GM19351 (cell line): ENCODE measurements around the gene COL6A1.

Experiments used
- ATAC-seq: cut with Tn5 transposase; IDR thresholded peaks from one replicate; pipeline ENCODE4 v1.9.1; 2021; ENCODE audit warnings: mild to moderate bottlenecking, moderate library complexity; ENCODE audit not compliant: unreplicated experiment

Gene COL6A1

DNA sequence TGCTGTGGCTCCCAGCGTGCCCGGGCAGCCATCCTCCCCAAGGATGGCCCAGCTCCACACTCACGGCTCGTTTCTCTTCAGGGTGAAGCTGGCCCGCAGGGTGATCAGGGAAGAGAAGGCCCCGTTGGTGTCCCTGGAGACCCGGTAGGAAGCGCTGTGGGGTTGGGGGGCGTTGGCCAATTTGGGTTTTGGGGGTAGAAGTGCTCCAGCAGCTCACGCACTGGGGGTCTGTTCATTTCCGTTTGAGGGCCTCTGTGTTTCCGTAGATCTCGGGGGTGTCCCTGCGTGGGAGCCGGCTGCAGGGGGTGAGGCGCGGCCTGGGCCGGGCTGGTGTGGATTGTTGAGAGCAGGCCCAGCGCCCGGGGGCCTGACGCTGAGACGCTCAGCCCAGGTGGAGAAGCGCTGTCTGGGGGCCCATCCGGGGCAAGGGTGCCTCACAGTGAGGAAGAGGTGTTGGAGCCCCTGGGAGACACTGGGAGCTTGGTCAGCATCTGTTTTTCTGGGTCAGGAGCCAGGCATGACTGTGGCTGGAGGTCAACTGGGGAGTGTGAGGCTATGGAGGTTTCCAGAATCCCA is 12.6 kb downstream of the COL6A1 start:
- ATAC-seq, result no peak

DNA sequence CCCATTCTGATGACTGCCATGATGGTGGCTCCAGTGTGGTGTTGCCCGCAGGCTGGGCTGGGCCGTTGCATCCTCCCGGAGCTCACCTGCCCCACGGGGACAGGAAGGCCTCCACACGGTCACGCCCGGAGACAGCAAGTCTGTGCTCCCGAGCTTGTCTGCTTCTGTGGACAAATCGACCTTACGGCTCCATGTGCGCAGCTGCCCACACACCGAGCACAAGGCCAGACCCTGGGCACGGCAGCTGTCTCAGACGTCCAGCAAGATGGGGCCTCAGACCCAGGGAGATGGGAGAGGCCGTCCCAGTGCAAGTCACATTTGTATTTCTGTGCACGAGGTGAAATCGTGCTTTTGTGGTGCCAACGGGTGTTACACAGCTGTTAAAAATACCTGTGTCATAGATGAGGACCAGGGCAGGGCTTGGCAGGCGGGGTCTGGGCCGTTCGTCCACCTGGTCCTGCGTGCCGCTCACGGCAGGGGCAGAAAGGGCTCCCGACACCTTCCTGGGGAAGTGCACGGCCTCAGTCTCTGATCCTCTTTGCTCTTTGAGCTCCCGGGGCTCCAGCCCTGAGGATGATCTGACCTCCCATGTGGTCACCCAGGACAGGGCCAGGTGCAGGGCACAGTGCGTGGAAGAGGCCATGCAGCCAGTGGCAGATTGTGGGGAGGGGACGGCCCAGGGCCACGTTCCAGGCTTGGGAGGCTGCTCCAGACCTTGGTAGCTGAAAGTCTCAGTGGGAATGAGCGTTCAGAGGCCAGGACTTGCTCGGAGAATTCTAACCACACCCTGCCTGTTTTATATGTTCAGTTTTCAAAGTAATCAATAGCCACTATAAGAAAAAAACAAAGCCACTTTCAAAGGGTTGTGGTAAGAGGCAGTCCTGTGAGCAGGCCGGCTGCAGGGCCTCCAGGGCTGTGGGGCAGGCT is 13.5 kb downstream of the COL6A1 start:
- ATAC-seq, result no peak

DNA sequence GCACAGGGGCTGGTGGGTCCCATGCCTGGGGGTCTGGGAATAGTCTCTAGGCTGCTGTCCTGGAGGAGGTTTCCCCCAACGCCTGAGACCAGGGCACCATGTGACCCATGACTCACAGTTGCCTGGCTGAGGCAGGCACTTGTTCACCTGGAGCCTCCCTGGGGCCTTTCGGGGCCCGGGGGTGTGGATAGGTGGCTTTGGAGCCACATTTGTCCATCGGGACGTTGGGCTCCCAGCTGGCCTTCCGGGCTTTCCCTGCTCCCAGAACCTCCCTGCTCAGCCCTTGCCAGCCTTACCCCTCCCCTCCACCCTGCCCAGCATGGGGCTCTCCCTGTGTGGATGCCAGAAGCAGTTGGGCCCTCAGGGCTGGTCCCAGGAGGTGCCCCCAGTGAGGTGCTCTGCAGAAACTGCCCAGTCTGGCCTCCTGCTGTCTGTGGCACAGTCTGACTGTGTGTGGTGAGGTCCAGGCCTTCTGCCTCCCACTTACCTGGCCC is 14.2 kb downstream of the COL6A1 start:
- no peak for ATAC-seq

DNA sequence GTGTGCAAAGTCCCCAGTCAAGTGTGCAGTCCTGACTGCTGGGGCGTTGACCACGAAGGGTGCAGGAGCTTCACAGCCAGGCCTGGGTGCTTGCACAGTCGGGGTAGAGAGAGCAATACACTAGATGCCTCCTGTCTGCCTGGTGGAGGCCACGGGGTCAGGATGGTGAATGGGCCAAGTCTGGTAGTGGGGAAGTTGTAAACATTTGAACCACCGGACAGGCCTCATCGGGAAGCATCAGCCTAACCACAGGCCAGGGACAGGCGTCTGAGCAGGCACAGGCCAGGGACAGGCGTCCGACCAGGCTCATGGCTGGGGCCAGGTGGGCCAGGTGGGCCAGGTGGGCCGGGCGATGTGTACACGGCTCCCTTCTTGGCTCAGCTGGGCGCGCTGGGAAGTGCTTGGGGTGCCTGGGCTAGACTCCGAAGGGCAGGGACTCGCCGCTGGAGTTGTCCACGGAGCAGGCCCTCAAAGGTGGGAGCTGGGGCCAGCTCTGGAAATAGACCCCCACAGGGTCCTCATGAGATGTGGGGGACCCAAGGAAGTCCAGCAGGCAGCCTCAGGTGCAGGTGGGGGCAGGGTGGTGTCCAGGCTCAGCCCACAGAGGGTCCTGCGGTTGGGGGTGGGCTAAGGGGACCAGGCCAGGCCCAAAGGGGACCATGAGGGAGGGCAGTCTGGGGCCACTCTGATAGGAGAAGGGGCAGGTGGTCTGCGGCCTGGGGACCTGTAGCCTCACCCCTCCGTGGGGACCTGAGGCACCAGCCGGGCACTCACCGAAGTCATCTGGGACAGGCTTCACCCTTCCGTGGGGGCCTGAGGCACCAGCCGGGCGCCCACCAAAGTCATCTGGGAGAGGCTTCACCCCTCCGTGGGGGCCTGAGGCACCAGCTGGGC is 15.0 kb downstream of the COL6A1 start:
- no peak for ATAC-seq

DNA sequence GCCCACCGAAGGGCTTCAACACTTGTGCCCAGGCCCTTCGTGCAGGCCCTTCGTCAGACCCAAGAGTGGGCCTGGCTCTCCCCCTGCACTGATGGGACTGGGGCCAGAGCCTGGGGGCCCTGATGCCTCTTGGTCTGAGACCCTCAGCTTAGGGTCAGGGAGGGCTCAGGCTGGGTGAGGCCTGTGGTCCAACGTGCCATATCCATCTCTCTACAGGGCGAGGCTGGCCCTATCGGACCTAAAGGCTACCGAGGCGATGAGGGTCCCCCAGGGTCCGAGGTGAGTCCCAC is 15.6 kb downstream of the COL6A1 start:
- ATAC-seq, result no peak

DNA sequence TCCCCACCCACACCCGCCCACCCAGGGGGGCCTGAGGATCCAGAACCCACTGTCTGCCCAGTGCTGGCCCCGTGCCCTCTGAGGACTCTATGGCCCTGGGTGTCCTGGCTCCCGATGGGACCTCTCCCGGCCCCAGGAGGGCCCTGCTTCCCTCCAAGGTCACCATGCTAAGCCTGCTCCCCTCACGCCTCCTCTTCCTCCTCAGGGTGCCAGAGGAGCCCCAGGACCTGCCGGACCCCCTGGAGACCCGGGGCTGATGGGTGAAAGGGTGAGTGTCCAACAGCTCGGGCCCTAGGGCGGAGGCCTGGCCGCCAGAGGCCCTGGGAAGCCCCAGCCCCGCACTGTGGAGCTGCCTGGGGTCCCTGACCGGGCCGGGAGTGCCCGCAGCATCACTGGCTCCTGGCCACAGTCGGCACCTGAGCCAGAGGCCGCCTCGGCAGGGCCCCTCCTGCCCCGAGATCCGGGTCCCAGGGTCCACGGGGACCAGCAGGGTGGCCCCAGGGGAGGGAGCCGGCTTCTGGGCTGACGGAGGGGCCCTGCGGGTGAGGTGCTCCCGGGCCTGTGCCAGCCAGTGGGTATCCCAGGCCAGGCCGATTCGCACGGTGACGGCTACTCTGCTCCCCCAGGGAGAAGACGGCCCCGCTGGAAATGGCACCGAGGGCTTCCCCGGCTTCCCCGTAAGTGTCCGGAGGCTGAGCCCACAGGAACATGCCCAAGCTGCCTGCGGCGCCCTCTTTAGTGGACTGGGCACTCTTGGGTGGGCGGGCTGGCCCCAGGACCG is 16.1 kb downstream of the COL6A1 start:
- no peak for ATAC-seq

DNA sequence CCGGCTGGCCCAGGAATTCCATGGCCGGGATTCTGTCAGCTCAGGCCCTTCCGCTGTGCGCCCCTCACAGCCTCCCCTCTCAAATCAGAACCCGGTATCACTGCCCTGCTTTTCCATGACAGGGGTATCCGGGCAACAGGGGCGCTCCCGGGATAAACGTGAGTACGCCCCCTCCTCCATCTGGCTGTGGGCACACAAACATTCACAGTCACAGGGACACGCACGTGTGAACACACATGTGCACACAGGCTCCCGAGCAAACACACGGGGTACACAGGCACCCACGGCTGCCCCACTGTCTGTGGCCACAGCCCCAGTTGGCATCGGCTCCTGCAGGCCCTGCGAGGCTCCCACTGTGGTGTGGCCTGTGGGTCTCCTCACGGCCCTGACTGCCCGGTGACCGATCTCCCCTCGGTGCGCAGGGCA is 16.7 kb downstream of the COL6A1 start:
- no peak for ATAC-seq

DNA sequence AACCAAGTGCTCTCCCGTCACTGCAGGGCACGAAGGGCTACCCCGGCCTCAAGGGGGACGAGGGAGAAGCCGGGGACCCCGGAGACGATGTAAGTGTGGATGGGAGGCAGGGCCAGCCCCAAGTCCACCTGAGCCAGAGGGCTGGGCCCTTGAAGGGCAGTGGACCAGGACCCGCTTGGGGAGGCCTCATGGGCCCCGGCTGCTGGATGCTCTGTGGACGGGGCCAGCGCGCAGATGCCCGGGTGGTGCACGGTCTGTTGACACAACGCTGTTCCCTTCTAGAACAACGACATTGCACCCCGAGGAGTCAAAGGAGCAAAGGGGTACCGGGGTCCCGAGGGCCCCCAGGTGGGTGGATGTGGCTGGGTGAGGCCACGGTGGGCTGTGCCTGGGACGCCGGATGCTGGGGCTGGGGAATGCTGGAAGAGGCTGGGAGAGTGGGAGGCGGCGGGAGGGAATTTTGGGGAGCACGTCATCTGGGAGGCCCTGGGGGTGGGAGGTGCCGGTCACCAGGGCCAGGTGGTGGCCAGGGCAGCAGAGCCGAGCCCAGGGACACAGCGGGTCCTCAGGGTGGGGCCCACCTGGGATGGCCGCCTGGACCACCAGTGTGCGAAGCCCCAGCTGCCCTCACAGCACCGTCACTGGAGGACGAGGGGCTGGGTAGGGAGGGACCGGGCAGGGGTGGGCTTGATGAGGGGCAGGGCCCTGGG is 17.5 kb downstream of the COL6A1 start:
- ATAC-seq, result no peak

DNA sequence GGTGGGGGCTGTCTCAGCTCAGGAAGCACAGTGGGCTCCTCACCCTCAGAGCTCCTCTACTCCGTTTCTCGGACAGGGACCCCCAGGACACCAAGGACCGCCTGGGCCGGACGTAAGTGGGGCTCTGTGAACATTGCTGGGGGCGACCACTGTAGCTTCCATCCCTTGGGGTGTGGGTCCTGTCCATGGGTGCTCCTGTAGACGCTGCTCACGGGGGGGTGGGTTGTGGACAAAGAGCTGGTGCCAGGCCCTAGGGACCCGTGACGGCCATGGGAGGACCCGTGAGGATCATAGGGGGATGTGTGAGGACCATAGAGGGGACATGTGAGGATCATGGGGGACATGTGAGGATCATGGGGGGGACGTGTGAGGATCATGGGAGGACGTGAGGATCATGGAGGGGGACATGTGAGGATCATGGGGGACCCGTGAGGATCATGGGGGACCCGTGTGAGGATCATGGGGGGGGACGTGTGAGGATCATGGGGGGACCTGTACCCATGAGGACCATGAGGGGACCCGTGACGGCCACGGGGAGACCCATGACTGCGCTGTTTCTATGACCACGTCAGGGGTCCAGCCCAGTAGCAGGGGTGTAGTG is 18.1 kb downstream of the COL6A1 start:
- no peak for ATAC-seq

DNA sequence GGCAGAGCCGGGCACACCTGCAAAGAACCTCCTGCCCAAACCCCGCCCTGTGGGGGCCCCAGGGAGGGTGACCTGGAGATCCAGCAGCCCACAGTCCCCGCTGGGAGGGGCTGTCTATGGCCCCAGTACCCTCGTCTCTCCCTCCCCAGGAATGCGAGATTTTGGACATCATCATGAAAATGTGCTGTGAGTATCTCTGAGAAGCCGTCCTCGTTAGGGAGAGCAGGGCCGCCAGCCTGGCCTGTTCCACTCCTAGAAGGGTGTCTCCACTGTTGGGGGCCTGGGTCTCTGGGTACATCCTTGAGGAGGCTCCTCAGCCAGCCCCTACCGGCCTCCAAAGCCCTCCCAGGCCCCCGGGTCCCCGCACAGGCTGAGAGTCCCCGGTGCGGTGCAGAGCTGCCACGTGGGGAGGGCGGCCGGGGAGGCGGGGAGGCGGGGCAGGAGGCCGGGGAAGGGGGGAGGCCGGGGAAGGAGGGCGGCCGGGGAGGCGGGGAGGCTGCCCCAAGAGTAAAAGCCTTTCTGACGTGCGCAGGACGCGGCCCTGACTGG is 18.7 kb downstream of the COL6A1 start:
- ATAC-seq, result no peak

DNA sequence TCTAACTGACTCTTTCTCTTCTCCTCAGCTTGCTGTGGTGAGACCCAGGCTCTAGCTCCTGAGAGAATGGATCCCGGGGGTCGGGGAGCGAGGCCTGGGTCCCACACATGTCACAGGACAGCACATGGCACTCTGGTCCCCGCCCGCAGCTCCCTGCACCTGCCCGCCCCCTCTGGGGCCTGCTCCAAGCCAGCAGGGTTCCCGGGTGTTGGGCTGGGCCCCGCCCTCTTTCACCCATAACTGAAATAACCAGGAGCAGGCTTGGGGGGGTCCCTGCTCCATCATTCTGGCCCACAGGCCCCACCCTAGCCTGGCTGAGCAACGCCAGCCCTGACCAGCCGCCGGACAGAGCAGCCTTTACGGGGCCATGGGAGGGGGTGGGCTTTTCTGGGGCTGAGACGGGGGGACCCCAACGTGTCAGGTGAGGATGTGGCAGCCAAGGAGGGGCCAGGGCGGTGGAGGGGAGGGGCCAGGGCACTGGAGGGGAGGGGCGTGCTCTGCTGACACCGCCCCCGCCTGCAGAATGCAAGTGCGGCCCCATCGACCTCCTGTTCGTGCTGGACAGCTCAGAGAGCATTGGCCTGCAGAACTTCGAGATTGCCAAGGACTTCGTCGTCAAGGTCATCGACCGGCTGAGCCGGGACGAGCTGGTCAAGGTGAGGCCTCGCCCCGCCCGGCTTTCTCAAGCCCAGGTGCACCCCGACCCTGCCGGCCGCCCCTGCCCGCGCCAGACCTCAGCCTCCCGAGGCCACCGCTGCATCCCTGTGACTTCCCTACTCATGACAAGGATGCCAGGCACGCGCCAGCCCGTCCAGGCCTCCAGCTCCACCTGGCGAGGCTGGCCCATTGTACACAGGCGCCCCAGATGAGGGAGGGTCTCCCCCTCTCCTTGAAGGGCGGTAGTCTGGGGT is 19.4 kb downstream of the COL6A1 start:
- ATAC-seq, result no peak

DNA sequence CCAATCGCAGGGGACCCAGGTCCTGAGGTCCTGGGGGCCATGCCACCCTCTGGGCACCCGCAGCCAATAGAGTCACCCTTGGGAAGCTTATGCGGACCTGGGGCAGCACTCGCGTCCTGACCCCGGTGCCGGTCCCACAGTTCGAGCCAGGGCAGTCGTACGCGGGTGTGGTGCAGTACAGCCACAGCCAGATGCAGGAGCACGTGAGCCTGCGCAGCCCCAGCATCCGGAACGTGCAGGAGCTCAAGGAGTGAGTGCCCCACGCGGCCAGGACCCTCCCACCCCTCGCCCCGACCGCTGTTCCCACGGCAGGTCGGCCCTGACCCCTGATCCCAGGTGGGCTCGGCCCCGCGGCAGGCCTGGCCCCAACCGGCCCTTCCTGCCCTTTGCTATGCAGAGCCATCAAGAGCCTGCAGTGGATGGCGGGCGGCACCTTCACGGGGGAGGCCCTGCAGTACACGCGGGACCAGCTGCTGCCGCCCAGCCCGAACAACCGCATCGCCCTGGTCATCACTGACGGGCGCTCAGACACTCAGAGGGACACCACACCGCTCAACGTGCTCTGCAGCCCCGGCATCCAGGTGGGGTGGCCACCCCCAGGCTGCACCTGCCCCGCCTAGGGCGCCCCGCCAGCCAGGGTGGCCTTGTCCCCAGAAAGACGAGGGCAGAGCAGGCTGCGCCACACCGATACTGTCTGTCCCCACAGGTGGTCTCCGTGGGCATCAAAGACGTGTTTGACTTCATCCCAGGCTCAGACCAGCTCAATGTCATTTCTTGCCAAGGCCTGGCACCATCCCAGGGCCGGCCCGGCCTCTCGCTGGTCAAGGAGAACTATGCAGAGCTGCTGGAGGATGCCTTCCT is 20.5 kb downstream of the COL6A1 start:
- ATAC-seq, result no peak

DNA sequence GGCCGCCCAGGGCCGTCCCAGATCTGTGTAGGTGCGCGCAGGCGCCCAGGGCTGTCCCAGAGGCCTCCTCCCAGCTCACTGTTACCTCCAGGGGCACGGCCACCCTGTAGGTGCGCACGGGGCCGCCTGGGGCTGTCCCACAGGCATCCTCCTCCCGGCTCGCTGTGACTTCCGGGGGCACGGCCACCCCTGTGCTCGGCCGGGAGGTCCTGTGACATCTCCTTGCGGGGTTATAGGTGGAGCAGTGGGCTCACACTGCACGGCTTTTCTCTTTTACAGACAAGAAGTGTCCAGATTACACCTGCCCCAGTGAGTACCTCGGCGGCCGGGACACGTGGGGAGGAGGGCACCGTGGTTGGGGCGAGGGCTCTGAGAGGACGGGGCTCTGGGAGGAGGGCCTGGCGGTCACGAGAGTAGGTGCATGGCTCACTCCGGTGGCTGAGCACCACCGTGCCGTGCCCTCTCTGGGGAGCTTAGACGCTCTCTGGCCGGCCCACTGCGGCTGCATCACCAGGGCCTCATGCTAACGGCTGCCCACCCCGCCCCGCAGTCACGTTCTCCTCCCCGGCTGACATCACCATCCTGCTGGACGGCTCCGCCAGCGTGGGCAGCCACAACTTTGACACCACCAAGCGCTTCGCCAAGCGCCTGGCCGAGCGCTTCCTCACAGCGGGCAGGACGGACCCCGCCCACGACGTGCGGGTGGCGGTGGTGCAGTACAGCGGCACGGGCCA is 21.4 kb downstream of the COL6A1 start:
- no peak for ATAC-seq

DNA sequence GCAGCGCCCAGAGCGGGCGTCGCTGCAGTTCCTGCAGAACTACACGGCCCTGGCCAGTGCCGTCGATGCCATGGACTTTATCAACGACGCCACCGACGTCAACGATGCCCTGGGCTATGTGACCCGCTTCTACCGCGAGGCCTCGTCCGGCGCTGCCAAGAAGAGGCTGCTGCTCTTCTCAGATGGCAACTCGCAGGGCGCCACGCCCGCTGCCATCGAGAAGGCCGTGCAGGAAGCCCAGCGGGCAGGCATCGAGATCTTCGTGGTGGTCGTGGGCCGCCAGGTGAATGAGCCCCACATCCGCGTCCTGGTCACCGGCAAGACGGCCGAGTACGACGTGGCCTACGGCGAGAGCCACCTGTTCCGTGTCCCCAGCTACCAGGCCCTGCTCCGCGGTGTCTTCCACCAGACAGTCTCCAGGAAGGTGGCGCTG is 22.0 kb downstream of the COL6A1 start:
- ATAC-seq, result no peak

DNA sequence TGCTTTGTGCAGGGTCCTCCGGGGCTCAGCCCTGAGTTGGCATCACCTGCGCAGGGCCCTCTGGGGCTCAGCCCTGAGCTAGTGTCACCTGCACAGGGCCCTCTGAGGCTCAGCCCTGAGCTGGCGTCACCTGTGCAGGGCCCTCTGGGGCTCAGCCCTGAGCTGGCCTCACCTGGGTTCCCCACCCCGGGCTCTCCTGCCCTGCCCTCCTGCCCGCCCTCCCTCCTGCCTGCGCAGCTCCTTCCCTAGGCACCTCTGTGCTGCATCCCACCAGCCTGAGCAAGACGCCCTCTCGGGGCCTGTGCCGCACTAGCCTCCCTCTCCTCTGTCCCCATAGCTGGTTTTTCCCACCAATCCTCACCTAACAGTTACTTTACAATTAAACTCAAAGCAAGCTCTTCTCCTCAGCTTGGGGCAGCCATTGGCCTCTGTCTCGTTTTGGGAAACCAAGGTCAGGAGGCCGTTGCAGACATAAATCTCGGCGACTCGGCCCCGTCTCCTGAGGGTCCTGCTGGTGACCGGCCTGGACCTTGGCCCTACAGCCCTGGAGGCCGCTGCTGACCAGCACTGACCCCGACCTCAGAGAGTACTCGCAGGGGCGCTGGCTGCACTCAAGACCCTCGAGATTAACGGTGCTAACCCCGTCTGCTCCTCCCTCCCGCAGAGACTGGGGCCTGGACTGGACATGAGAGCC is 22.7 kb downstream of the COL6A1 start:
- no peak for ATAC-seq

DNA sequence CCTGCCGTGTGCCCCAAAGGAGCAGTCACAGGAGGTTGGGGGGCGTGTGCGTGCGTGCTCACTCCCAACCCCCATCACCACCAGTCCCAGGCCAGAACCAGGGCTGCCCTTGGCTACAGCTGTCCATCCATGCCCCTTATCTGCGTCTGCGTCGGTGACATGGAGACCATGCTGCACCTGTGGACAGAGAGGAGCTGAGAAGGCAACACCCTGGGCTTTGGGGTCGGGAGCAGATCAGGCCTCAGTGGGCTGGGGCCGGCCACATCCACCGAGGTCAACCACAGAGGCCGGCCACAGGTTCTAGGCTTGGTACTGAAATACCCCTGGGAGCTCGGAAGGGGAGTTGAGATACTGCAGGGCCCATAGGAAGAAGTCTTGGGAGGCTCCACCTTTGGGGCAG is 23.5 kb downstream of the COL6A1 start:
- no peak for ATAC-seq
